Measurements from ENCODE around the gene URI1.

Gene URI1

GRCh38 chr19:30056580-30056979 lies 114.5 kb downstream of the URI1 start:
- no peak for DNase-seq (ENCODE audit: low read depth, low spot score)

DNA sequence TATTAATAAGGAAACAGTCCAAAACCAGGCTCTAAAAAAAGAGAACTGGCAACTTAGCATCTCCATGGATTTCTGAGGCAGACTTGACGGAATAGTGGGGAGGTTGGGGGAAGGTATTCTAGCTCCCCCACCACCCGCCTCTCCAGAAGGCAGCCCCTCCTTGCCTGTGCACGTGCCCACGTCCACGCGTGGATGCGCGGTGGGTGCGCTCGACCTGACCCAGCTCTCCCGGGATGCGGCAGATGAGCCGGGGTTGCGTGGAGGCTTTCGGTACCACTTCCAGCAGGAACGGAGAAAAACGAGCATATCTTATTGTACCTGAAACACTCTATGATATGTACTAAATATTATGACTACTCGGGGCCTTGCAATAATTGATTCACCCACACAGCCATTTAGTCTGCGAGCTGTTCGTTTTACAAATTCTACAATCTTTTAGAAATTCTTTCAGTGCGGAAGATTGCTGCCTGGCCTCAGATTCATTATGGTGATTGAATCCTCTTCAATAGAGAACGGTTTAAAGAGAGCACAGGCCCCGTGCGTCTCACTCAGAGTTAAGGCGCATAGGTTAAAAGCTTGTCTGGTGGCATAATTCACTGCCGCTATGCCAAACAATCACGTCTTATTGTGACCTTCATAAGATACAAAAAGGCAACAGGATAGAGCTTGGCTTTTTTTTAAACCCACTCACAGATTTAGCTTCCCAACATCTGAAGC lies 117.9 kb downstream of the URI1 start:
- no peak for DNase-seq (ENCODE audit: low read depth, low spot score)

DNA sequence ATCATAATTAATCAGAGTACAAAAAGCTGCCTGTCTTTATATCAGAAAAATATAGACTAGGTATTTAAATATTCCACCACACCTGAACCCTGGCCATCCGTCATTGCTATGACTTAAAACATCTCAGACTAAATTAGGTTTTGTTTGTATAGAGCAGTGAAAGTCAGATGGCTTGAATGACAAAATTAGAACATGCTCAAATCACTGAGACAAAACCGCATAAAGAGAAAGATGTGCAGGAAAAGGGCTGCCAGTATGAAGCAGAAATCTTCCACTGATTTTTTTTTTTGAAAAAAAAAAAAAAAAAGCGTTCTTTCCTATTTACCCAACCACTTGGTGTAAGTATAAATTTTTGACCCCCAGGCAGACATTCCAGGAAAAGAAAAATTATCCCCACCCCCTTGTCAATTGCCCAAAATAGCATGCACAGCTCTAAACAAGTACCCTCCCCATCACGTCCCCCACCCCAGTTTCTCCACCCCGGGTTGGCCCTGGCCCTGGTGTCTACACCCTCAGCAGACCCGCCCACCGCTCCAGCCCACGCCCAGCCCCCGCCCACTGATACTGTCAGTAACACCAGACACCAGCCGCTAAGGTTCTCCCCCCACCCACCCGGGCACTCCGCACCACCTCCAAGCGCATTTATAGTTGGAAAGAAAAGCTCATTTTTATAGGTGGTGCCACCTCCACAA lies 118.6 kb downstream of the URI1 start:
- DNase-seq (ENCODE audit: low read depth, low spot score), result no peak

DNA sequence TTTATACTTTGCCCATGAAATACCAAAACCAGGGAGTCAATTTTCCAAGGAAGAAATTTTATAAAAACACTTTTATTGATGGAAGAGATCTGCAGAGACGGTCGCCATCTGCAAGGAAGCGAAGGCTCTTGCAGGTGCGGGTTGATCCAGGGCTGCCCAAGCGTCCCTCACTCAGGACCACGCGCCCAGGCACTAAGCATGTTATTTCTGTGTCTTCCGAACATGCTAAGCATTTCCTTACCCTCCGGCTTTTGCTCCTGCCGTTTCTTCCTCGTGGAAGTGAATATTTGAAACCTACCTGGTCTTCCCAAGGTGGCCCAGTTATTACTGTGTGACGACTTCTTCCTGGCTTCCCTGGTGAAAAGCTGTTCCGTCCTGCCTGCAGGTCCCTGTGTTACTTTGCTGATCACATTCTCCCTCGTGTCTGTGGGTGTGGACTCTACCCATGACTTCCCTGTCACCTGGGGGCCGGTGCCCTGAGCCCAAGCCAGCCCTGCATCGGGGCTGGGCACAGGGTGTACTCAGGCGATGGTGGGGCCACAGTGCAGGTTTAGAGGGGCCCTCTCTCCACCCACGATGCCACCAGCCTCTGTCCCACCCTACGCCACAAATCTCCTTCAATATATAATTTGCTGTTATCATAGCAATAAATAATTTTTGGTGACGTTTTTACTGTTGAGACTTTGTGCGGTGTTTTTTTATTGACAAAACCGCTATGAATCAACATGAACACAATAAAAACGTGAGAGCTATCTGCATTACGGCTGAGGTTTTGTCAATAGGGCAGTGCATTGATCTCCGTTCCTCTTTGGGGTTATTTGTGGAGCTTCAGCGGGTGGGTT lies 119.4 kb downstream of the URI1 start:
- no peak for DNase-seq (ENCODE audit: low read depth, low spot score)

- no peak for DNase-seq (ENCODE audit: low read depth, low spot score)
Observed at GRCh38 chr19:30062065-30062906, 120.2 kb downstream of the URI1 start.

DNA sequence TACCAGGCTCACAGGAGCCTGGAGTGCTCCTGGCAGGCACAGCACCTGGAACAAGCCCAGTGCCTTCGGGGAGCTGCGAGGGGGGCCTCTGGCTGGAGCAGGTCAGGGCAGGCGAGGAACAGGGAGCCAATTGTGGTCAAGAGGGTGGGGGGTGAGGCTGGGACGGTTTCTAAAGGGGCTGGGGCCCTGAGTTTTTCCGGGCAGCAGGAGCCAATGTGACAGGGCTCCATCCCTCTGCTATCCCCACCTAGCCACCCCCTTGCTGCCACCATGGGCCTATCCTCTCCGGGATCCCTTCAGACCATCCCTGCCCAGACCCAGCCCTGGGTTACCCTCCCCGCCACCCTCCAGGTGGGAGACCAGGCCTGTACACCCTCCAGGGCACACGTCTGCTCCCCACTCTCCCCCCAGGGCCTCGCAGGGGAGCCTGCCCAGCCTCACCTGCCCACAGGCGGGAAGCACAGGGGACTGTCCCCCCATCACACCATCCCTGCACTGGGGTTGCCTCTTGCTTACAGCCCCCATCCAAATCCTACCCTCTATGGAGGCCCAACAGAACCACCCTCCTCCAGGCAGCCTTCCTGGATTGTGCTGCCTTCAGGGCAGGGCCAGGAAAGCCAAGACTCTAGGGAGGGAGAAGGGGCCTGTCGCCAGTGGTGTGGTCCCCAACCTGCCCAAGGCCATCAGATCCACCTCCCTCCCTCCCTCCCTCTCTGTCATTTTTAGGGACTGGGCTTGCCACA lies 121.0 kb downstream of the URI1 start:
- DNase-seq (ENCODE audit: low read depth, low spot score), result no peak

DNA sequence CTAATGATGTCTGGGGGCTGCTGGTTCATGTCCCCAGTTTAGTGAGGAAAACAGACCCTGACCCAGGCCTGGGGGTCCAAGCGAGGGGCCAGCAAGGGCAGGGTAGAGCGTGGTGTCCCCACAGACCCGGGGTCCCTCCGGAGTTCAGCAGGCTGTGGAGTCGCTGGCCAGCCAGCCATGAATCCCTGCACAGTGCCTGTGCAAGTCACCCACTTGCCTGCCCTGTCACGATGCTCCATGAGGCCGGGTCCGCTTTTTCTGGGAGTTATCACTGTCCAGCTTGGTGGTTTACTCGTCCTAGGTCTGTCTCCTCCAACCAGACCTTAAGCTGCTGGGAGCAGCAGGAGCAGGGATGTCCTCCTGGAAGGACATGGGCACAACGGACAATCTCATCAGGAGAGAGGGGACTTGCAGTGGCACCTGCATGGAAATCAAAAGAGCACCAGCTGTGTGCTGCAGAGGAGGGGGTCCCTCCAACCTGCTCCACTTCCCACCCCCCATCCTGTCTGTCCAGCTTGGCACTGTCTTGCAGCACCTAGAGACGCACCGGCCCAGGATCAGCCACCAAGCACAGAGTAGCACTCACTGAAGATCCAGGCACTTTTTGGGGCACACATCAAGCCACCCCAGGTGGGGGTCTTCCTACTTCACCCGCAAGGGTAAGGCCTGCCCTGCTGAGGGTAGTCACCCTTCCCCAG lies 121.8 kb downstream of the URI1 start:
- no peak for DNase-seq (ENCODE audit: low read depth, low spot score)

- no peak for DNase-seq (ENCODE audit: low read depth, low spot score)
Observed at GRCh38 chr19:30064348-30064699, 122.3 kb downstream of the URI1 start.

DNA sequence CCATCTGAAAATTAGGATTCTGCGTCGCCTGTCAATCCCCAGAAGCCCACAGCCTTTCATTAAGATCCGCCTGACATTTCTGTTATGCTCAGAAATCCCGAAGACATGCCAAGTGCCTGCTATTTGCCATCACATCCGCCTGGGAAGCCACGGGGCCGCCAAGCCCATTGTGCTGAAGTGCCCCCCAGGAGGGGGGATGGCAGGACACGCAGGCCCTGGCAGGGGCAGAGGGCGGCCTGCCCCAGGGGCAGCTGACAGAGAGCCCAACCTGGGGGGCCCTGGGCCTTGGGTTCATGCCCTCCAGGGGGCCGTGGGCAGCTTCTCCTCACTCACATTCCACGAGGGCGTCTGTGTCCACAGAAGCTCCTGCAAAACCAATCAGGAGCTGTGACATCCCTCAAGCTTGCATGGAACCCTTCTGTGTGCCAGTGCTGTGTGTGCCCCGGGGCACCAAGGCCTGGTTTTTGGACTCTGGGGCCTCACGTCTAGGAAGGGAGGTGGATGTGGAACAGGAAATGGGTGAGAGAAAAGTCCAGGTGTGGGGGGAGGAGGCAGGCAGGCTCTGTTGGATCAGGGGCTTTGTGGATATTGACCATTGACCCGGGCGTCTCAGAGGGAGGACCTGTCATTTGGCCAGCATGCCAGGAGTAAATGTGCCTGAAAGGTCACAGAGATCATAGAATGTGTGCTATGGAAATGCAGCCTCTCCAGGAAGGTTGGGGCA lies 122.9 kb downstream of the URI1 start:
- DNase-seq (ENCODE audit: low read depth, low spot score), result no peak

GRCh38 chr19:30065680-30066606 lies 123.9 kb downstream of the URI1 start:
- no peak for DNase-seq (ENCODE audit: low read depth, low spot score)
